ENCODE data around the gene STK24. TPM values are rescaled to one million over a fixed set of nuclear protein-coding genes. Genes with fewer than 3 reads are reported as not detected.

STK24 gene
- total RNA-seq, 1 donor = 56.6 TPM

GRCh38 chr13:98582947-98583346 is 6.0 kb upstream of the STK24 start:
- no peak for DNase-seq (ENCODE audit: low read depth)
- H3K4me3 ChIP-seq (ENCODE audit: low read depth, low read length) = no peak overlapping the region
- no peak for TF ChIP-seq CTCF (IDR thresholded peaks at IDR 0.05; ENCODE audit: insufficient read depth, low read depth, low read length)

- DNase-seq (ENCODE audit: low read depth) = peak; percentile 56
- H3K4me3 ChIP-seq (ENCODE audit: low read depth, low read length) = no peak overlapping the region
- no peak for TF ChIP-seq CTCF (IDR thresholded peaks at IDR 0.05; ENCODE audit: insufficient read depth, low read depth, low read length)
Measured at GRCh38 chr13:98581971-98582702, 5.2 kb upstream of the STK24 start.

- DNase-seq (ENCODE audit: low read depth) = no peak
- H3K4me3 ChIP-seq (ENCODE audit: low read depth, low read length) = no peak overlapping the region
- no peak for TF ChIP-seq CTCF (IDR thresholded peaks at IDR 0.05; ENCODE audit: insufficient read depth, low read depth, low read length)
Measured at GRCh38 chr13:98581381-98581780, 4.5 kb upstream of the STK24 start.

GRCh38 chr13:98580420-98580819 is 3.5 kb upstream of the STK24 start:
- no peak overlapping the region for H3K4me3 ChIP-seq (ENCODE audit: low read depth, low read length)
- no peak for TF ChIP-seq CTCF (IDR thresholded peaks at IDR 0.05; ENCODE audit: insufficient read depth, low read depth, low read length)
- no peak for DNase-seq (ENCODE audit: low read depth)

GRCh38 chr13:98577836-98578285 is 954 bp upstream of the STK24 start:
- DNase-seq (ENCODE audit: low read depth) = no peak

GRCh38 chr13:98576200-98576945 is 534 bp downstream of the STK24 start:
- DNase-seq (ENCODE audit: low read depth) = peak; percentile 35
- no peak for TF ChIP-seq CTCF (IDR thresholded peaks at IDR 0.05; ENCODE audit: insufficient read depth, low read depth, low read length)
- peak overlapping the region; percentile 76 for H3K4me3 ChIP-seq (ENCODE audit: low read depth, low read length)

More at GRCh38 chr13:98577836-98578285, 954 bp upstream of the STK24 start:
- H3K4me3 ChIP-seq (ENCODE audit: low read depth, low read length) = peak overlapping the region; percentile 66
- TF ChIP-seq CTCF (IDR thresholded peaks at IDR 0.05; ENCODE audit: insufficient read depth, low read depth, low read length) = no peak

Measured in fibroblast of villous mesenchyme (primary cell).